ENCODE results near the gene VGLL2. TPM values are rescaled to one million over a fixed set of nuclear protein-coding genes. Genes with fewer than 3 reads are reported as not detected.
"Not testable (repeated sequence)": the region's sequence is repeated elsewhere in the genome, so short reads cannot be mapped to it uniquely, and the experiment has no call there.

Gene VGLL2
- total RNA-seq: not detected
- long read RNA-seq: 0 reads

GRCh38 chr6:117265410-117266256 lies at the start of gene VGLL2:
TSS of gene VGLL2 (plus strand) at chr6:117265558. CDS start at chr6:117265764, 206 bp downstream.
- intact Hi-C loops (cut with DNase I, micrococcal nuclease): no loop called here
- ATAC-seq (peak; percentile 86), DNase-seq (peak in 1 of 2 donors; percentile 47)

GRCh38 chr6:117222861-117223260 lies 42.5 kb upstream of the VGLL2 start:
- intact Hi-C loops (cut with DNase I, micrococcal nuclease): no loop called here
- no peak for ATAC-seq
- DNase-seq: no peak

- DNase-seq (no peak), ATAC-seq (no peak)
- intact Hi-C loops (cut with DNase I, micrococcal nuclease): no loop called here
Observed at GRCh38 chr6:117226778-117227177, 38.6 kb upstream of the VGLL2 start.

- DNase-seq (no peak), ATAC-seq (no peak)
- intact Hi-C loops (cut with DNase I, micrococcal nuclease): no loop called here
Observed at GRCh38 chr6:117227245-117227962, 38.0 kb upstream of the VGLL2 start.

- no peak for DNase-seq
- intact Hi-C loops (cut with DNase I, micrococcal nuclease): no loop called here
- ATAC-seq: no peak
Observed at GRCh38 chr6:117228202-117228601, 37.2 kb upstream of the VGLL2 start.

GRCh38 chr6:117229870-117230269 lies 35.5 kb upstream of the VGLL2 start:
- DNase-seq: no peak
- ATAC-seq: no peak
- intact Hi-C loops (cut with DNase I, micrococcal nuclease): no loop called here

GRCh38 chr6:117231466-117231865 lies 33.9 kb upstream of the VGLL2 start:
- intact Hi-C loops (cut with DNase I, micrococcal nuclease): no loop called here
- DNase-seq (no peak), ATAC-seq (no peak)

GRCh38 chr6:117232196-117232595 lies 33.2 kb upstream of the VGLL2 start:
- intact Hi-C loops (cut with DNase I, micrococcal nuclease): no loop called here
- ATAC-seq: no peak

GRCh38 chr6:117233145-117233544 lies 32.2 kb upstream of the VGLL2 start:
- intact Hi-C loops (cut with DNase I, micrococcal nuclease): no loop called here
- DNase-seq (no peak), ATAC-seq (no peak)

More at GRCh38 chr6:117232196-117232595, 33.2 kb upstream of the VGLL2 start:
- DNase-seq: no peak

GRCh38 chr6:117237561-117237960 lies 27.8 kb upstream of the VGLL2 start:
- no peak for DNase-seq
- intact Hi-C loops (cut with DNase I, micrococcal nuclease): no loop called here
- no peak for ATAC-seq

- intact Hi-C loops (cut with DNase I, micrococcal nuclease); ATAC-seq; DNase-seq: not testable (repeated sequence)
Observed at GRCh38 chr6:117244571-117244970, 20.8 kb upstream of the VGLL2 start.

- intact Hi-C loops (cut with DNase I, micrococcal nuclease): not testable (repeated sequence)
Observed at GRCh38 chr6:117244979-117245378, 20.4 kb upstream of the VGLL2 start.

GRCh38 chr6:117253785-117254184 lies 11.6 kb upstream of the VGLL2 start:
- ATAC-seq (no peak), DNase-seq (no peak)
- intact Hi-C loops (cut with DNase I, micrococcal nuclease): no loop called here

More at GRCh38 chr6:117244979-117245378, 20.4 kb upstream of the VGLL2 start:
- not testable (repeated sequence) for DNase-seq, ATAC-seq

- DNase-seq (no peak), ATAC-seq (no peak)
- intact Hi-C loops (cut with DNase I, micrococcal nuclease): no loop called here
Observed at GRCh38 chr6:117262799-117263198, 2.6 kb upstream of the VGLL2 start.

GRCh38 chr6:117263353-117263927 lies 1.9 kb upstream of the VGLL2 start:
- no peak for DNase-seq
- no peak for ATAC-seq
- intact Hi-C loops (cut with DNase I, micrococcal nuclease): no loop called here

- ATAC-seq (no peak), DNase-seq (no peak)
- intact Hi-C loops (cut with DNase I, micrococcal nuclease): no loop called here
Observed at GRCh38 chr6:117264369-117264691, 1.0 kb upstream of the VGLL2 start.

- DNase-seq: no peak
- peak; percentile 26 for ATAC-seq
- intact Hi-C loops (cut with DNase I, micrococcal nuclease): no loop called here
Observed at GRCh38 chr6:117264692-117265409, 507 bp upstream of the VGLL2 start.

- ATAC-seq (no peak), DNase-seq (no peak)
- intact Hi-C loops (cut with DNase I, micrococcal nuclease): no loop called here
Observed at GRCh38 chr6:117266257-117267053, 1.1 kb downstream of the VGLL2 start.

GRCh38 chr6:117267054-117267347 lies 1.6 kb downstream of the VGLL2 start:
- intact Hi-C loops (cut with DNase I, micrococcal nuclease): no loop called here
- ATAC-seq (no peak), DNase-seq (no peak)
